ENCODE measurements around the gene CEP57. TPM values are rescaled to one million over a fixed set of nuclear protein-coding genes. Genes with fewer than 3 reads are reported as not detected.

Gene CEP57
- total RNA-seq, 2 donors from 2014 or later = 40.6 to 46.7 TPM

DNA sequence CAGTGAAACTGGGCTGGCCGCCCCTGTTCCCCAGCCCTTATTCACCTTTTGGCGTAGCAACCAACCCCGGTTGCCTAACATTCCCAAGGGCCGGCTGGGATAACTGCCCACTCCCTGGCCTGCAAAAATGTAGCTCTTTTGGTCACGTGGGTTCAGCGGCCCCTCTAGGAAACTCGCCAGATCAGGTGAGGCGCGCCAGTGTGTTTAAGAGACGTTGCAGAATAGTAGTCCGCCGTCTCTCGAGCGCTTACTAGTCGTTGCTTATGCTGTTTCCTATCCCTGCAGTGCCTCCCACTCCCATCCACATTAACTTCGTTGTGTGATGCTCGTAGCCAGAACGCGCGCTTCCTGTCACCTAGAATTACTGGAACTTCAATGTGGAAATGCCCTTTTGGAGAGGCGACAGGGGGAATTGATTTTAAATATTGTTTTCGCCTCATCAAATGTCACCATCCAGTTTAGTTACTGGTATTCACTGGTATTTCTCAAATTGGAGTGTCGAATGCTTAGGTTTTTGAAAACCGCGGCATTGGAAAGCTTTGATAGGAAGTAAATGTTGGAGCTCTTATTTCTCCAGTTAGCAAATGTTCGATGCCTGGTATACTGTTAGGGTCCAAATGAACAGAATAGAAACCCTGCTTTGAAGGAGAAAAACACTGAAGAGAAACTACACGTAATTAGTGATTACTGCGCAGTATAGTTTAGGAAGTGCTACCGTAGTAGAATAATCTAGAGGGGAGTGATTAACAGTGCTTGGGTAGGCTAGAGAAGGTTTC lies 823 bp downstream of the CEP57 start:
- intact Hi-C loops (cut with DNase I) = no loop called here
- Histone ChIP-seq H3K36me3 (no peaks in the 10 kb centered on the region), H3K27ac (peak overlapping the region; percentile 99), H3K27me3 (replicated peaks; ENCODE audit: insufficient read depth) (no peaks in the 10 kb centered on the region), H3K4me3 (peak overlapping the region; percentile 90 to 95), H3K9me3 (no peaks in the 10 kb centered on the region), H3K4me1 (replicated peaks) (no peaks in the 10 kb centered on the region)
- TF ChIP-seq, protein P1, sequence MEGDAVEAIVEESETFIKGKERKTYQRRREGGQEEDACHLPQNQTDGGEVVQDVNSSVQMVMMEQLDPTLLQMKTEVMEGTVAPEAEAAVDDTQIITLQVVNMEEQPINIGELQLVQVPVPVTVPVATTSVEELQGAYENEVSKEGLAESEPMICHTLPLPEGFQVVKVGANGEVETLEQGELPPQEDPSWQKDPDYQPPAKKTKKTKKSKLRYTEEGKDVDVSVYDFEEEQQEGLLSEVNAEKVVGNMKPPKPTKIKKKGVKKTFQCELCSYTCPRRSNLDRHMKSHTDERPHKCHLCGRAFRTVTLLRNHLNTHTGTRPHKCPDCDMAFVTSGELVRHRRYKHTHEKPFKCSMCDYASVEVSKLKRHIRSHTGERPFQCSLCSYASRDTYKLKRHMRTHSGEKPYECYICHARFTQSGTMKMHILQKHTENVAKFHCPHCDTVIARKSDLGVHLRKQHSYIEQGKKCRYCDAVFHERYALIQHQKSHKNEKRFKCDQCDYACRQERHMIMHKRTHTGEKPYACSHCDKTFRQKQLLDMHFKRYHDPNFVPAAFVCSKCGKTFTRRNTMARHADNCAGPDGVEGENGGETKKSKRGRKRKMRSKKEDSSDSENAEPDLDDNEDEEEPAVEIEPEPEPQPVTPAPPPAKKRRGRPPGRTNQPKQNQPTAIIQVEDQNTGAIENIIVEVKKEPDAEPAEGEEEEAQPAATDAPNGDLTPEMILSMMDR (IDR thresholded peaks at IDR 0.05) = no peak
- TF ChIP-seq POLR2A (IDR thresholded peaks at IDR 0.05) = no peak
- TF ChIP-seq POLR2AphosphoS5 (IDR thresholded peaks at IDR 0.05) = peak; percentile 14
- 4% methylated on average over 29 of the region's 29 CpGs for WGBS
- peak; percentile 64 for DNase-seq (ENCODE audit: low spot score)

DNA sequence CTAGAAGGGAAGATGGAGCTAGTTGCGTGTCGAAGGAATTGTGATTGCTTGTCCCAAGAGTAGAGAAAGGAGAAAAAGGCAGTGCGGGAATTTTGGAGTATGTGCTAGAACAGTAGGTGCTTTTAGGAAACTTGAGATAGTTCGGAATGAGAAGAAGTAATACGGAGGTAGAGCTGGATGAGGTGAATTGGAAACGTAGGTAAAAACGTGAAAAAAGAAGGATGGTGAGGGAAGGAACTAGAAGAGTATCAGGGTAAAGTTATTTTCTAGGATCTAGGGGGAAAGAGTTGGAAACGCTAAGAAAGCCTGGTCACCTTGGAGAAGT lies 1.4 kb downstream of the CEP57 start:
- H3K4me3 ChIP-seq = peak overlapping the region; percentile 90 to 95
- TF ChIP-seq POLR2A (IDR thresholded peaks at IDR 0.05) (no peak), POLR2AphosphoS5 (IDR thresholded peaks at IDR 0.05) (no peak)
- TF ChIP-seq, protein P1 (IDR thresholded peaks at IDR 0.05) = no peak
- no peaks in the 10 kb centered on the region for H3K4me1 ChIP-seq (replicated peaks)
- H3K9me3 ChIP-seq = no peaks in the 10 kb centered on the region
- 46% methylated on average over 8 of the region's 8 CpGs for WGBS
- no peaks in the 10 kb centered on the region for H3K27me3 ChIP-seq (replicated peaks; ENCODE audit: insufficient read depth)
- no peak overlapping the region for H3K27ac ChIP-seq
- H3K36me3 ChIP-seq = no peaks in the 10 kb centered on the region
- no peak for DNase-seq (ENCODE audit: low spot score)
- intact Hi-C loops (cut with DNase I) = no loop called here

DNA sequence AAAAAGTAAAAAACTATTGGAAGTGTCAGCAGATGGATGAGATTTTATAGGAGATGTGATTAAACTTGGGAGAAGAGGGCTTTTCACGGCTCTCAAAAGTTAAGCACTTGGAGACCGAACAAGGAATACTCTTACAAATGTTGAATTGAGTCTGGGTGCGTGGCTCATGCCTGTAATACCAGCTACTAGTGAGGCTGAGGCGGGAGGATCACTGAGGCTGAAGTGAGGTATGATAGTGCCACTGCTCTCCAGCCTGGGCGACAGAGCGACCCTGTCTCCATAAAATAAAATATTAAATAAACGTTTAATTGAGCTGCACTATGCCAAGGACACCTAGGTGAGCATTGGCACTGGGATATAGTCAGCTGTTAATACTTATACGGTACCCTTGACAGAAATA lies 1.9 kb downstream of the CEP57 start:
- Histone ChIP-seq H3K27me3 (replicated peaks; ENCODE audit: insufficient read depth) (no peaks in the 10 kb centered on the region), H3K4me3 (no peak overlapping the region), H3K9me3 (no peaks in the 10 kb centered on the region), H3K36me3 (no peaks in the 10 kb centered on the region), H3K27ac (no peak overlapping the region), H3K4me1 (replicated peaks) (no peaks in the 10 kb centered on the region)
- no peak for DNase-seq (ENCODE audit: low spot score)
- intact Hi-C loops (cut with DNase I) = no loop called here
- WGBS = 84% methylated on average over 8 of the region's 8 CpGs
- TF ChIP-seq POLR2A (IDR thresholded peaks at IDR 0.05) (no peak), POLR2AphosphoS5 (IDR thresholded peaks at IDR 0.05) (no peak)
- TF ChIP-seq, protein P1 (IDR thresholded peaks at IDR 0.05) = no peak

DNA sequence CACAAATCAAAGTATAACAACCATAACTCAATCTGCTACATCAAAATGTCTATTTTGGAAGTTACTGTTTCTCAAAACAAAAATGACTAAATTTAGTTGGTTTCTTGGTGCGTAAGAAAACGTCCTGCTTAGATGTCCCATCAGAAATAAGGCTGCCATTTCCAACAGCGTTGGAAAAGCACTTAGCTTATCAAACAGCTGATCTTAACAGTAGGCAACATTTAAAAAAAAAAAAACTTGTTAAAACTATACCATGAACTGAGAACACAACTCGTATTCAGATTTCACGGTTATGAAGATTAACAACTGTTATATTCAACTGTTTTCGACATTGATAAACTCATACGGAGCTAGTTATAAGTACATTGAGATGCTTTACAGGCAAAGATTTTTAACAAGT lies 2.4 kb downstream of the CEP57 start:
- Histone ChIP-seq H3K27ac (no peak overlapping the region), H3K4me3 (no peak overlapping the region), H3K4me1 (replicated peaks) (no peaks in the 10 kb centered on the region), H3K27me3 (replicated peaks; ENCODE audit: insufficient read depth) (no peaks in the 10 kb centered on the region), H3K36me3 (no peaks in the 10 kb centered on the region), H3K9me3 (no peaks in the 10 kb centered on the region)
- intact Hi-C loops (cut with DNase I) = no loop called here
- 86% methylated on average over 7 of the region's 7 CpGs for WGBS
- no peak for TF ChIP-seq POLR2AphosphoS5 (IDR thresholded peaks at IDR 0.05)
- TF ChIP-seq POLR2A (IDR thresholded peaks at IDR 0.05) = no peak
- TF ChIP-seq, protein P1 (IDR thresholded peaks at IDR 0.05) = no peak
- DNase-seq (ENCODE audit: low spot score) = no peak

DNA sequence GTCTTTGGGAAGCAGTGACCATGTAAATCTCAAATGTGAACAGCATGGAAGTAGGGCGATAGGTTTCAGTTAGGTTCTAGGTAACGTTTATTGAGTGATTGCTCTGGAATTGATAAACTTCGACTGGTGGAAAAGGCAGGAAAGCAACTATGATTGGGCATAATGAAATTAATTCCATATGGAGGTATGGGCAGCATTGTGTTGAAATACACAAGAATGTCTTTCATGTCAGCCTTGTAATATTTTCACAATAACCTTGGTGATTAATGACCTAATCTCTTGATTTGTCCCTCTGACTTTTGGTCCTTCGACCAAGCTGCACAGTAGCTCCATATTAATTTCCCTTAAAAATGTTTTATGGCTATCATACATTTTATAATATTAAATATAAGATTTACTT lies 2.8 kb downstream of the CEP57 start:
- no peak for TF ChIP-seq POLR2A (IDR thresholded peaks at IDR 0.05)
- TF ChIP-seq, protein P1 (IDR thresholded peaks at IDR 0.05) = no peak
- no peak for TF ChIP-seq POLR2AphosphoS5 (IDR thresholded peaks at IDR 0.05)
- intact Hi-C loops (cut with DNase I) = no loop called here
- no peaks in the 10 kb centered on the region for H3K4me1 ChIP-seq (replicated peaks)

More for the DNA sequence above, 2.8 kb downstream of the CEP57 start:
- WGBS = 93% methylated on average over 4 of the region's 4 CpGs
- Histone ChIP-seq H3K4me3 (no peak overlapping the region), H3K36me3 (no peaks in the 10 kb centered on the region), H3K27ac (no peak overlapping the region), H3K27me3 (replicated peaks; ENCODE audit: insufficient read depth) (no peaks in the 10 kb centered on the region), H3K9me3 (no peaks in the 10 kb centered on the region)
- no peak for DNase-seq (ENCODE audit: low spot score)
